GM12878 (cell line): ENCODE data around the gene MDGA2. TPM values are rescaled to one million over a fixed set of nuclear protein-coding genes. Genes with fewer than 3 reads are reported as not detected.
"Not testable (repeated sequence)": the region's sequence is repeated elsewhere in the genome, so short reads cannot be mapped to it uniquely, and the experiment has no call there.

Source experiments
- ATAC-seq: fragments of 200-7000 bp; cut with Tn5 transposase; 3 replicates; pipeline ENCODE4 v1.9.1; 2020; ENCODE audit warnings: mild to moderate bottlenecking, moderate library complexity
- BruUV-seq: library from RNA; stranded (reverse); fragments of 400-500 nt; replicated peaks from 2 replicates; lab custom pipeline; 2021; lab: Mats Ljungman, UMichigan
- CTCF ChIA-PET: fragments of 300-600 bp; sonication (Branson Sonifier 250); formaldehyde crosslinking; extraction: SDS; loops from one replicate; lab custom pipeline; 2021; ENCODE audit warnings: inconsistent platforms; lab: Yijun Ruan, JAX
- POLR2A ChIA-PET: fragments of 350-600 bp; formaldehyde crosslinking; extraction: SDS; loops from one replicate; lab custom pipeline; 2021; ENCODE audit warnings: inconsistent platforms; lab: Charles Lee
- RAD21 ChIA-PET: fragments of 300-600 bp; sonication (Branson Sonifier 250); formaldehyde crosslinking; loops from one replicate; lab custom pipeline; 2023; ENCODE audit warnings: antibody characterized with exemption; ENCODE audit not compliant: unreplicated experiment; lab: Charles Lee
- SMC1A ChIA-PET: fragments of 300-600 bp; sonication (Branson Sonifier 250); formaldehyde crosslinking; loops from one replicate; lab custom pipeline; 2023; ENCODE audit not compliant: unreplicated experiment, uncharacterized antibody; lab: Charles Lee
- DNase-seq: peaks from one replicate; pipeline ENCODE4 v3.0.0-alpha.2; 2011; ENCODE audit warnings: low read depth, low spot score
- FAIRE-seq: peaks from 3 replicates; lab custom pipeline; 2011; peaks lifted over from hg19 to GRCh38; lab: Jason Lieb, UNC
- H2AFZ ChIP-seq: 2 replicates; pipeline ENCODE4 v1.6.0; 2011; ENCODE audit warnings: low read depth, low read length, control low read depth; ENCODE audit not compliant: control insufficient read depth
- H3K27ac ChIP-seq: 2 replicates; pipeline ENCODE4 v1.5.1; 2011; ENCODE audit warnings: control low read depth; ENCODE audit not compliant: control insufficient read depth, insufficient read depth
- H3K27me3 ChIP-seq, 2 experiments: replicated peaks in 1 of 2; 2 replicates each; pipeline versions ENCODE4 v1.6.0 to v1.6.1; 2011; ENCODE audit warnings: low read length in 1 of 2; ENCODE audit not compliant: control insufficient read depth in 2 of 2, insufficient read depth in 2 of 2
- H3K36me3 ChIP-seq, 2 experiments: 2 replicates each; pipeline ENCODE4 v1.5.1; 2011; ENCODE audit warnings: low read length in 1 of 2; ENCODE audit not compliant: control insufficient read depth in 2 of 2, insufficient read depth in 2 of 2
- H3K4me1 ChIP-seq: 2 replicates; pipeline ENCODE4 v1.6.1; 2011; ENCODE audit warnings: mild to moderate bottlenecking, low read length, moderate library complexity, mixed read lengths; ENCODE audit not compliant: control insufficient read depth, insufficient read depth
- H3K4me2 ChIP-seq: 2 replicates; pipeline ENCODE4 v1.6.0; 2011; ENCODE audit warnings: control low read depth; ENCODE audit not compliant: control insufficient read depth, insufficient read depth
- H3K4me3 ChIP-seq: fragments of 200-600 bp; sonication (generic); 2 replicates; pipeline ENCODE4 v1.5.1; 2016
- H3K79me2 ChIP-seq: 2 replicates; pipeline ENCODE4 v1.6.0; 2011; ENCODE audit warnings: low read length; ENCODE audit not compliant: control insufficient read depth, insufficient read depth
- H3K9ac ChIP-seq: 2 replicates; pipeline ENCODE4 v1.8.0; 2011; ENCODE audit warnings: low read length, control low read depth, mixed read lengths; ENCODE audit not compliant: control insufficient read depth, insufficient read depth
- H3K9me3 ChIP-seq: replicated peaks from 3 replicates; pipeline ENCODE4 v1.5.1; 2011; ENCODE audit warnings: mild to moderate bottlenecking, low read length; ENCODE audit not compliant: control insufficient read depth, insufficient read depth
- H4K20me1 ChIP-seq: 2 replicates; pipeline ENCODE4 v1.6.0; 2011; ENCODE audit not compliant: control insufficient read depth, insufficient read depth
- MAX ChIP-seq: IDR thresholded peaks from 2 replicates; pipeline ENCODE4 v1.6.1; 2012; ENCODE audit warnings: low read depth, low read length, improper control_type of control experiment
- NR2C1 ChIP-seq: fragments of 450-650 bp; IDR thresholded peaks from 2 replicates; pipeline ENCODE4 v1.6.1; 2017; ENCODE audit warnings: antibody characterized with exemption, mild to moderate bottlenecking, moderate library complexity
- WGBS: methylation state at CpG from one replicate; pipeline ENCODE4 v1.1.6; 2016; ENCODE audit warnings: low lambda C conversion rate; ENCODE audit not compliant: insufficient replicate concordance, insufficient coverage; ENCODE audit errors: missing lambda C conversion rate; 5-methylcytosine and 5-hydroxymethylcytosine counted together
- in situ Hi-C: fragments of 300-500 bp; cut with MboI; formaldehyde crosslinking; loops from 9 replicates; pipeline ENCODE4 v1.14.3; 2018; ENCODE audit warnings: mixed read lengths
- intact Hi-C: fragments of 100-400 bp; cut with micrococcal nuclease; formaldehyde crosslinking; loops from one replicate; pipeline ENCODE4 v1.14.2; 2022; ENCODE audit not compliant: unreplicated experiment
- polyA plus RNA-seq, 11 experiments: library from polyadenylated mRNA; depleted of rRNA in 4 of 11; unstranded in 6 of 11; stranded (reverse) in 5 of 11; fragments of >200 nt; fragmentation: Nextera tagmentation in 4 of 11; fragmentation: Illumina TruSeq in 1 of 11; extraction: Ambion mirVana in 4 of 11; extraction: Trizol in 1 of 11; gene quantifications; 1 replicate in 1 of 11; 2 replicates in 10 of 11; pipeline versions ENCODE4 v1.2.1 to v1.2.3, GENCODE V29; 2011 to 2016; ENCODE audit warnings: inconsistent platforms in 2 of 11, missing spikeins in 2 of 11, low read depth in 1 of 11
- total RNA-seq, 4 experiments: library from RNA; depleted of rRNA in 3 of 4; stranded (reverse); fragments of >200 nt in 3 of 4; fragmentation: Illumina TruSeq in 1 of 4; extraction: Trizol in 1 of 4; gene quantifications; 2 replicates each; pipeline versions ENCODE4 v1.2.1 to v1.2.3, GENCODE V29; 2013 to 2021
- TF ChIP-seq, protein P1 (sequence below): IDR thresholded peaks from 2 replicates; pipeline ENCODE4 v1.6.1; 2011; ENCODE audit warnings: borderline replicate concordance, low read depth, mild to moderate bottlenecking, moderate library complexity, mixed read lengths, low read length; ENCODE audit not compliant: insufficient read depth; ENCODE audit errors: extremely low read length

MDGA2 gene
- total and polyA plus RNA-seq, 10 of the 15 experiments (the other 5 are each of a cell fraction or from before 2014, with no cell fraction given), result not detected

- H3K9me3 ChIP-seq, result no peaks in the 10 kb centered on the region
- H2AFZ ChIP-seq, result no peak overlapping the region
- no TSS peak for BruUV-seq
- DNase-seq (no peak), FAIRE-seq (no peak), ATAC-seq (no peak)
- CTCF ChIA-PET, result no interaction called here
- SMC1A ChIA-PET, result no interaction called here
- no peak for TF ChIP-seq MAX
- H4K20me1 ChIP-seq, result no peaks in the 10 kb centered on the region
- H3K4me1 ChIP-seq, result no peaks in the 10 kb centered on the region
- H3K4me3 ChIP-seq, result no peak overlapping the region
- POLR2A ChIA-PET, result no interaction called here
- H3K27me3 ChIP-seq, result no peaks in the 10 kb centered on the region
- no peak overlapping the region for H3K4me2 ChIP-seq
- in situ Hi-C loops, result no loop called here
- intact Hi-C loops, result no loop called here
- no peaks in the 10 kb centered on the region for H3K79me2 ChIP-seq
- no peak overlapping the region for H3K9ac ChIP-seq
- no peak overlapping the region for H3K27ac ChIP-seq
- RAD21 ChIA-PET, result no interaction called here
- WGBS, result 0% methylated on average over 1 of the region's 1 CpG
- H3K36me3 ChIP-seq, result no peaks in the 10 kb centered on the region
These were observed 378.0 kb downstream of the MDGA2 start for GRCh38 chr14:47297374-47297773.

DNA sequence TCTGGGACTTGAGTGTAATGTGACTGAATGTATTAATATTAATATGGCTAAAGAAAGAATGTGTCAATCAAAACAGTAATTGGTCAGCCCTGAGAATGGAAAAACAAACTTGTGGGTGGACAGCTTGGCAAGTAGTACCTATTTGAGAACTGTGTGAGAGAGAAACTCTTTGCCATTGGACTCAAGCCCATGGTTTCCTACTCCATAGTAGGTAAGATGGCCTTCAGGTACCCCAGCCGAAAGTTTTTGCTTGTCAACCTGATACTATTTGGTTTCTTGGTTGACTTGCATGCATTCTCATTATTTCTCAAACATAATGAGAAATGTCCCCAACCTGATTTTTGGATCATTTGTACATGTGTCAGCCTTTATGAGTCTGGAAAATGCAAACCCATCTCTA, 391.1 kb downstream of the MDGA2 start:
- BruUV-seq, result no TSS peak
- H3K9ac ChIP-seq, result no peak overlapping the region
- RAD21 ChIA-PET, result no interaction called here

DNA sequence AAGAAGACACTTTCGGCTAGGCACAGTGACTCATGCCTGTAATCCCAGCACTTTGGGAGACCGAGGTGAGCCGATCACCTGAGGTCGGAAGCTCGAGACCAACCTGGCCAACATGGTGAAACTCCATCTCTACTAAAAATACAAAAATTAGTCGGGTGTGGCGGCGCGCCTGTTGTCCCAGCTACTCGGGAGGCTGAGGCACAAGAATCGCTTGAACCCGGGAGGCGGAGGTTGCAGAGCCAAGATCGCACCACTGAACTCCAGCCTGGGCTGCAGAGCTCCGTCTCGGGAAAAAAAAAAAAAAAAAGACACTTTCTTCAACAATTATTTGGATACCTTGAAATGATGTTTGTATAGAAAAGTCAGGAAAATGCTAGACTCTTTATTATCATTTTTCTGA, 393.6 kb downstream of the MDGA2 start:
- H3K36me3 ChIP-seq, H3K27ac ChIP-seq, ATAC-seq, H3K27me3 ChIP-seq, H3K9me3 ChIP-seq, H3K4me2 ChIP-seq, BruUV-seq, H3K4me3 ChIP-seq, H3K9ac ChIP-seq, POLR2A ChIA-PET, H4K20me1 ChIP-seq, FAIRE-seq, H3K79me2 ChIP-seq, SMC1A ChIA-PET, H2AFZ ChIP-seq, H3K4me1 ChIP-seq, DNase-seq, RAD21 ChIA-PET, intact Hi-C loops: not testable (repeated sequence)
- CTCF ChIA-PET, result interaction anchor here (0.9 kb wide), 1 partner anchor 41 kb away, joined by 3 read pairs; no protein-coding TSS in a partner anchor
- WGBS, result 83% methylated on average over 11 of the region's 16 CpGs
- in situ Hi-C loops, result loop anchor here (10.0 kb wide), 1 partner anchor 697 kb away; no protein-coding TSS in a partner anchor

More for the DNA sequence above, 391.1 kb downstream of the MDGA2 start:
- FAIRE-seq, result no peak
- WGBS, result 39% methylated on average over 1 of the region's 1 CpG
- H3K27ac ChIP-seq, result no peak overlapping the region
- TF ChIP-seq NR2C1, result no peak
- TF ChIP-seq, protein P1, sequence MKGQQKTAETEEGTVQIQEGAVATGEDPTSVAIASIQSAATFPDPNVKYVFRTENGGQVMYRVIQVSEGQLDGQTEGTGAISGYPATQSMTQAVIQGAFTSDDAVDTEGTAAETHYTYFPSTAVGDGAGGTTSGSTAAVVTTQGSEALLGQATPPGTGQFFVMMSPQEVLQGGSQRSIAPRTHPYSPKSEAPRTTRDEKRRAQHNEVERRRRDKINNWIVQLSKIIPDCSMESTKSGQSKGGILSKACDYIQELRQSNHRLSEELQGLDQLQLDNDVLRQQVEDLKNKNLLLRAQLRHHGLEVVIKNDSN, result no peak
- H2AFZ ChIP-seq, result no peak overlapping the region
- intact Hi-C loops (no loop called here), in situ Hi-C loops (loop anchor here (10.0 kb wide), 1 partner anchor 699 kb away; no protein-coding TSS in a partner anchor)
- no peak overlapping the region for H3K4me3 ChIP-seq
- CTCF ChIA-PET, result no interaction called here
- DNase-seq, result no peak
- POLR2A ChIA-PET, result no interaction called here
- no peaks in the 10 kb centered on the region for H4K20me1 ChIP-seq
- H3K4me2 ChIP-seq, result no peak overlapping the region
- no peaks in the 10 kb centered on the region for H3K9me3 ChIP-seq
- SMC1A ChIA-PET, result no interaction called here
- no peaks in the 10 kb centered on the region for H3K4me1 ChIP-seq
- H3K27me3 ChIP-seq, result no peaks in the 10 kb centered on the region
- no peaks in the 10 kb centered on the region for H3K36me3 ChIP-seq
- no peaks in the 10 kb centered on the region for H3K79me2 ChIP-seq
- ATAC-seq, result no peak
